Esophagus squamous epithelium (tissue), 5 donors: Measurements from ENCODE around the gene VSTM4. TPM values are rescaled to one million over a fixed set of nuclear protein-coding genes. Genes with fewer than 3 reads are reported as not detected.

Experiments used
- DNase-seq: peaks from one replicate; lab custom pipeline; 2025; lab: John Stamatoyannopoulos, UW
- H3K27ac ChIP-seq, 4 donors: fragments of 200-600 bp; sonication (generic); one replicate each; pipeline ENCODE4 v1.5.1; 2016 to 2019; ENCODE audit warnings: mild to moderate bottlenecking in 1 of 4
- H3K27me3 ChIP-seq, 4 donors: fragments of 200-600 bp; sonication (generic); 1 replicate in 3 of 4; 2 replicates in 1 of 4; pipeline versions ENCODE4 v1.5.1 to v1.6.0; 2017 to 2021; ENCODE audit warnings: antibody characterized with exemption in 1 of 4
- H3K36me3 ChIP-seq, 3 donors: fragments of 200-600 bp; sonication (generic); one replicate each; pipeline ENCODE4 v1.5.1; 2016 to 2019
- H3K4me1 ChIP-seq, 3 donors: fragments of 200-600 bp; sonication (generic); one replicate each; pipeline ENCODE4 v1.5.1; 2017 to 2019
- H3K4me3 ChIP-seq, 4 donors: fragments of 200-600 bp; sonication (generic); 1 replicate in 3 of 4; 2 replicates in 1 of 4; pipeline ENCODE4 v1.5.1; 2016 to 2019; ENCODE audit warnings: mild to moderate bottlenecking in 2 of 4, moderate library complexity in 1 of 4
- H3K9me3 ChIP-seq, 3 donors: fragments of 200-600 bp; sonication (generic); one replicate each; pipeline ENCODE4 v1.5.1; 2016 to 2019
- POLR2A ChIP-seq, 4 donors: fragments of 450-650 bp; IDR thresholded peaks; one replicate each; pipeline ENCODE4 v1.6.1; 2017; ENCODE audit warnings: antibody characterized with exemption in 4 of 4, mild to moderate bottlenecking in 4 of 4, moderate library complexity in 3 of 4
- WGBS, 2 donors: methylation state at CpG; one replicate each; pipeline ENCODE4 v1.1.5; 2018; 5-methylcytosine and 5-hydroxymethylcytosine counted together
- intact Hi-C: fragments of 100-400 bp; cut with DNase I; formaldehyde crosslinking; loops from one replicate; pipeline ENCODE4 v1.15.0; 2022
- total RNA-seq, 4 donors: library from RNA; depleted of rRNA; stranded (reverse); fragments of >200 nt; gene quantifications; one replicate each; pipeline ENCODE4 v1.1.0, GENCODE V29; 2016
- TF ChIP-seq, protein P1 (sequence below), 6 experiments: fragments of 450-650 bp in 4 of 6; fragments of 200-600 bp in 2 of 6; sonication (generic) in 2 of 6; IDR thresholded peaks; one replicate each; pipeline ENCODE4 v1.5.1; 2016 to 2019; ENCODE audit warnings: antibody characterized with exemption in 6 of 6, mild to moderate bottlenecking in 4 of 6, moderate library complexity in 4 of 6
- donor health status: DM: yes; HTN: yes; CAD: no.

The VSTM4 gene
- total RNA-seq, 4 donors from 2014 or later, result 0.80 to 6.9 (median 1.9) TPM

DNA sequence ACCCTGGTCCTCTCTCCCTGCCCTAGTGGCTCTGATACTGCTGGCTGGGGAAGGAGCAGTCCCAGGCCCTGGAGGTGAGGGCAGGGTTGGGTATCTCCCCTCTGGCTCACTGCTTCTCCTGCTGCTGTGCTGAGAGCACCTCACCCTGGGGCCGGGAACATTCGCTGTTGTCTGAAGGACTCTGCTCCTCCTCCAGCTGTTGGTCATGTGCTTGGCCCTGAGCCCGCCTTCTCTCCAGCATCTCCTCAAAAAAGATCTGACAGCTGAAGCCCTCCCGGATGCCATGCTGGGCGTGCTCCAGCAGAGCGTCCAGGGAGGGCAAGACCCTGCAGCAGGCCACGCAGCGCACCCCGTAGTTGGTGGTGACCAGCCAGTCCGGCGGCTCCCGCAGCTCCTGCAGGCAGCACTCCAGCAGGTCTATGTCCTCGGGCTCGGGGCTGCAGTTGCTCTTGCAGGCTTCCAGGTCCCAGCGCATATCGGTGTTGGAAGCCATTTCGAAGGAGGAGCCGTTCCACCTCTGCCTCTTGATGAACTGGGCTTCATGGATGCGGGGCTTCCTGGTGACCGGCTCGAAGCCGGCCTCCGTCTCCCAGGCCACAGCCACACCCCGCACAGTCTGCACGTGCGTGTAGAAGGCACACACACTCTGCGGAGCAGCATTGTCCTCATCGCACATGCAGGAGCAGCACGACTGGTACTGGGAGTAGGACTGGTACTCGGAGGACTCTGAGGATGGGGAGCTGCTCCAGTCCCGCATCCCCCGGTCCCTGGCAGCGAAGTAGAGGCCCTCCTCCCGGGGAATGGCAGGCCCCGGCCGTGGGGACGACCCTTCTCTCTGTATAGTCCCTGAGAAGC lies 16.4 kb upstream of the VSTM4 start:
- TF ChIP-seq POLR2A (IDR thresholded peaks at IDR 0.05), result no peak
- TF ChIP-seq, protein P1, sequence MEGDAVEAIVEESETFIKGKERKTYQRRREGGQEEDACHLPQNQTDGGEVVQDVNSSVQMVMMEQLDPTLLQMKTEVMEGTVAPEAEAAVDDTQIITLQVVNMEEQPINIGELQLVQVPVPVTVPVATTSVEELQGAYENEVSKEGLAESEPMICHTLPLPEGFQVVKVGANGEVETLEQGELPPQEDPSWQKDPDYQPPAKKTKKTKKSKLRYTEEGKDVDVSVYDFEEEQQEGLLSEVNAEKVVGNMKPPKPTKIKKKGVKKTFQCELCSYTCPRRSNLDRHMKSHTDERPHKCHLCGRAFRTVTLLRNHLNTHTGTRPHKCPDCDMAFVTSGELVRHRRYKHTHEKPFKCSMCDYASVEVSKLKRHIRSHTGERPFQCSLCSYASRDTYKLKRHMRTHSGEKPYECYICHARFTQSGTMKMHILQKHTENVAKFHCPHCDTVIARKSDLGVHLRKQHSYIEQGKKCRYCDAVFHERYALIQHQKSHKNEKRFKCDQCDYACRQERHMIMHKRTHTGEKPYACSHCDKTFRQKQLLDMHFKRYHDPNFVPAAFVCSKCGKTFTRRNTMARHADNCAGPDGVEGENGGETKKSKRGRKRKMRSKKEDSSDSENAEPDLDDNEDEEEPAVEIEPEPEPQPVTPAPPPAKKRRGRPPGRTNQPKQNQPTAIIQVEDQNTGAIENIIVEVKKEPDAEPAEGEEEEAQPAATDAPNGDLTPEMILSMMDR (IDR thresholded peaks at IDR 0.05), result no peak
- Histone ChIP-seq H3K9me3 (no peaks in the 10 kb centered on the region), H3K27ac (no peak overlapping the region), H3K36me3 (no peaks in the 10 kb centered on the region), H3K4me3 (no peak overlapping the region), H3K4me1 (peaks cover 0 to 10% (median 0%) of the 10 kb centered on the region in 3 donors), H3K27me3 (no peaks in the 10 kb centered on the region)
- no peak for DNase-seq
- 91 to 92% methylated on average over 7 to 9 of the region's 37 CpGs for WGBS, 2 donors
- intact Hi-C loops, result no loop called here

DNA sequence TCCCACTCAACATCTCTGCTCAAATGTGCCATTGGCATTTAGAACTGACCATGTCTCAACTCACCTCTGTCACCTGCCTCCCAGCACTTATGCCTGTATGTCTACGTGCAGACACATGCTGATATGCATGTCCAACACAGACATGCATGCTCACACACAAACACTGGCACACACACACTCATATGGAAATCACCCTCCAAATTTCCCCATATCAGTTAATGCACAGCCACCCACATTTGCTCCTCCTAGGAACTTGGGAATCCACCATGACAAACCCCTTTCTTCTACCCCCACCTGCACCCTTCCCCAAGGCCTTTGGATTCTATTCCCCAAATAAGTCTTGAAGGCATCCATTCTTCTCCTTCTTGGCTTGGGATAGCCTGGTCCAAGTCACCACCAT lies 14.1 kb upstream of the VSTM4 start:
- H3K9me3 ChIP-seq, result no peaks in the 10 kb centered on the region
- intact Hi-C loops, result no loop called here
- H3K4me3 ChIP-seq, result no peak overlapping the region
- H3K4me1 ChIP-seq, result peaks cover 0 to 10% (median 0%) of the 10 kb centered on the region in 3 donors
- no peaks in the 10 kb centered on the region for H3K27me3 ChIP-seq
- WGBS, 2 donors, result 61 to 64% methylated on average over 1 of the region's 1 CpG
- H3K36me3 ChIP-seq, result no peaks in the 10 kb centered on the region
- TF ChIP-seq, protein P1 (IDR thresholded peaks at IDR 0.05), result no peak
- no peak for TF ChIP-seq POLR2A (IDR thresholded peaks at IDR 0.05)
- no peak overlapping the region for H3K27ac ChIP-seq
- no peak for DNase-seq

DNA sequence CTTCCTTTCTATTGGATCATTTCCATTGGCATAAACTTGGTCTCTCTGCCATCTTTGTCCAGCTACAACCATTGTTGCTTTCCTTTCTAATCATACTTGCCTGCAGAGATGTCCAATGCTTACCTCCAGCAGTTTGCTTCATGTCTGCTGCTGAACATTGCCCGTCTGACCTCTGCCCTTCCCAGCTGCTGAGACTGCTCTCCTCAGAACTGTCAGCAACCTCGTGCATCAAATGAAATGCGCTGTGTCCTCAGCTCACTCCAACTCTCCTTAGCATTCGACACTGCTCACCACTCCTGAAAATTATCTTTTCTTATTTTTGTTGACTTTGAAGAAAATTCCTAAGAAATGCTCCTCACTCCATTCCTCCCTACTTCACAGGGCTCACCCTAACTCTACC lies 13.5 kb upstream of the VSTM4 start:
- no peak for DNase-seq
- WGBS, 2 donors, result 78 to 86% methylated on average over 4 of the region's 4 CpGs
- Histone ChIP-seq H3K27ac (no peak overlapping the region), H3K4me1 (peaks cover 0 to 10% (median 0%) of the 10 kb centered on the region in 3 donors), H3K27me3 (no peaks in the 10 kb centered on the region), H3K4me3 (no peak overlapping the region), H3K36me3 (no peaks in the 10 kb centered on the region), H3K9me3 (no peaks in the 10 kb centered on the region)
- intact Hi-C loops, result no loop called here
- TF ChIP-seq, protein P1 (IDR thresholded peaks at IDR 0.05), result no peak
- no peak for TF ChIP-seq POLR2A (IDR thresholded peaks at IDR 0.05)

DNA sequence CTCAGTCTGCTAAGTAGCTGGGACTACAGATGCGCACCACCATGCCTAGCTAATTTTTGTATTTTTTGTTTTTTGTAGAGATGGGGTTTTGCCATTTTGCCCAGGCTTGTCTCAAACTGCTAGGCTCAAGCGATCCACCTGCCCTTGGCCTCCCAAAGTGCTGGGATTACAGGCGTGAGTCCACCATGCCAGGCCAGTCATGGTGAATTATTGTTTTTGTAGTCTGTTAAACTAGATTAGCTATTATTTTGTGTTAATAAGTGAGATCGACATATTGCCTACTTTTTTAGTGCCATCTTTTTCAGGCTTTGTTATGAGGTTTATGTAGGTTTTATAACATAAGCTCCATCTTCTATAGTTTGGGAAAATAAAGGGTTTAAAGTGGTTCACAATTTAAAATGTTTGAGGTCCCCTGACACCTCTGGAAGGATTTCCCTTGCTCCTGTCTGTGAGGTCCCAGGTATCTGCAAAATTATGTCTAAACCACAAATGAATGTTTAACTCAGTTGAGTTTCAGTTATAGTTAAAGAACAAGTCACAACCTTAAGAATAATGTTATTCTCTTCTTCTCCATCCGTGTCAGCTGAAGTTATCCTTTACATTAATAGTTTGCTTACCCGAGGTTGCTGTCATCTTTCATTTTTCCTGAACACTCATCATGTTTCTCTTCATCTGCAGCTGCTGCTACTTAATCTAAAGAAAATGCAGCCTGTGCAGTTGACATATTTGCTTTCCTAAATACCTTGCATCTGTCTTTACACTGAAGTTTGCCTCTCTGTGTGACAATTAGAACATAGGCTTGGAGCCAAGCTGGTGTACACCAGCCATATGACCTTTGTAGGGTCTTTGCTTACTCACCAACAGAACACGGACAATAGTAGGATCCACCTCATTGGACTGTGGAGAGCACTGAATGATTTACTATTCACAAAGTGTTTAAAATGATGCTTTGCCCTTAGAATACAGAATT lies 8.9 kb upstream of the VSTM4 start:
- 72 to 76% methylated on average over 7 of the region's 7 CpGs for WGBS, 2 donors
- Histone ChIP-seq H3K27ac (no peak overlapping the region), H3K36me3 (no peaks in the 10 kb centered on the region), H3K4me3 (no peak overlapping the region), H3K27me3 (no peaks in the 10 kb centered on the region), H3K4me1 (no peaks in the 10 kb centered on the region), H3K9me3 (no peaks in the 10 kb centered on the region)
- intact Hi-C loops, result no loop called here
- no peak for TF ChIP-seq POLR2A (IDR thresholded peaks at IDR 0.05)
- TF ChIP-seq, protein P1 (IDR thresholded peaks at IDR 0.05), result no peak
- DNase-seq, result no peak
